ENCODE results near the gene EMSY. TPM values are rescaled to one million over a fixed set of nuclear protein-coding genes. Genes with fewer than 3 reads are reported as not detected.
A peak's percentile ranks its signal among the peaks of the same experiment; 100 is the strongest.

EMSY gene
- total and polyA plus RNA-seq, 12 donors: 5.9 to 23.4 (median 16.9) TPM

- H3K9me3 ChIP-seq: no peaks in the 10 kb centered on the region
- H3K36me3 ChIP-seq: no peaks in the 10 kb centered on the region
- DNase-seq (peak; percentile 84 to 88), ATAC-seq (peak; percentile 39 to 91 (median 80))
- whole genome bisulfite sequencing, 2 donors: 50 to 66% methylated on average over 12 of the region's 12 CpGs
- H3K27me3 ChIP-seq: no peaks in the 10 kb centered on the region
- TF ChIP-seq CTCF (IDR thresholded peaks at IDR 0.05): no peak
- H3K4me1 ChIP-seq: peaks cover 13 to 44% (median 38%) of the 10 kb centered on the region in 9 donors
- no peak overlapping the region for H3K4me3 ChIP-seq
- H3K27ac ChIP-seq: peak overlapping the region; percentile 56 to 94 (median 86)
- intact Hi-C loops (cut with DNase I): no loop called here
These were observed 132.6 kb downstream of the EMSY start for GRCh38 chr11:76577226-76577920.

GRCh38 chr11:76577921-76578653 is 133.3 kb downstream of the EMSY start:
- DNase-seq (peak in 1 of 2 donors; percentile 32), ATAC-seq (peak in 2 of 8 donors; percentile 10 to 23)
- WGBS, 2 donors: 62 to 77% methylated on average over 11 of the region's 11 CpGs
- Histone ChIP-seq H3K4me3 (peak overlapping the region in 2 of 10 donors; percentile 16 to 28), H3K9me3 (no peaks in the 10 kb centered on the region), H3K4me1 (peaks cover 13 to 44% (median 38%) of the 10 kb centered on the region in 9 donors), H3K36me3 (no peaks in the 10 kb centered on the region), H3K27ac (peak overlapping the region; percentile 56 to 94 (median 86)), H3K27me3 (no peaks in the 10 kb centered on the region)
- intact Hi-C loops (cut with DNase I): loop anchor here in 1 of 10 donors (2.0 kb wide), 1 partner anchor 93 kb away; the partner anchor contains the start of gene LRRC32
- TF ChIP-seq CTCF (IDR thresholded peaks at IDR 0.05): no peak

GRCh38 chr11:76578654-76579055 is 133.8 kb downstream of the EMSY start:
- intact Hi-C loops (cut with DNase I): loop anchor here in 2 of 10 donors (1.0 to 2.0 kb wide), 2 partner anchors 92 to 93 kb away; partner anchors contain the start of gene LRRC32 (in 1 of the 2)
- Histone ChIP-seq H3K36me3 (no peaks in the 10 kb centered on the region), H3K27me3 (no peaks in the 10 kb centered on the region)

More at GRCh38 chr11:76578654-76579055, 133.8 kb downstream of the EMSY start:
- no peak for TF ChIP-seq CTCF (IDR thresholded peaks at IDR 0.05)
- DNase-seq (peak; percentile 69 to 84), ATAC-seq (peak; percentile 76 to 85 (median 78))
- H3K4me1 ChIP-seq: peaks cover 13 to 44% (median 38%) of the 10 kb centered on the region in 9 donors
- no peaks in the 10 kb centered on the region for H3K9me3 ChIP-seq
- H3K4me3 ChIP-seq: peak overlapping the region in 3 of 10 donors; percentile 16 to 28 (median 28)
- WGBS, 2 donors: 38 to 58% methylated on average over 11 of the region's 11 CpGs
- peak overlapping the region; percentile 64 to 94 (median 86) for H3K27ac ChIP-seq

Measured in heart right ventricle (tissue), 16 donors.